OCI-LY7 (cell line): ENCODE measurements around the gene STIM1. TPM values are rescaled to one million over a fixed set of nuclear protein-coding genes. Genes with fewer than 3 reads are reported as not detected.

Experiments used
- BruUV-seq: library from RNA; stranded (reverse); fragments of 400-500 nt; replicated peaks from 2 replicates; lab custom pipeline; 2021; lab: Mats Ljungman, UMichigan
- CTCF ChIA-PET: fragments of 300-600 bp; sonication (Branson Sonifier 250); formaldehyde crosslinking; loops from one replicate; lab custom pipeline; 2022; ENCODE audit warnings: antibody characterized with exemption; ENCODE audit not compliant: unreplicated experiment; lab: Charles Lee
- POLR2A ChIA-PET: fragments of 300-600 bp; sonication (Branson Sonifier 250); formaldehyde crosslinking; loops from one replicate; lab custom pipeline; 2022; ENCODE audit warnings: antibody characterized with exemption; lab: Charles Lee
- DNase-seq: peaks from one replicate; pipeline ENCODE4 v3.0.0-alpha.2; 2015; ENCODE audit warnings: low spot score
- H2AFZ ChIP-seq: fragments of 200-600 bp; sonication (generic), shearing (Covaris generic); 2 replicates; pipeline ENCODE4 v1.6.1; 2014; ENCODE audit warnings: mild to moderate bottlenecking, antibody characterized with exemption, low read length, moderate library complexity
- H3K27ac ChIP-seq: fragments of 200-600 bp; sonication (generic); 2 replicates; pipeline ENCODE4 v1.5.1; 2014; ENCODE audit warnings: mixed run types, low read depth, mild to moderate bottlenecking, moderate library complexity, low read length, inconsistent platforms; ENCODE audit not compliant: poor library complexity, severe bottlenecking
- H3K36me3 ChIP-seq: fragments of 200-600 bp; sonication (generic); 2 replicates; pipeline ENCODE4 v1.6.1; 2014; ENCODE audit warnings: mild to moderate bottlenecking, antibody characterized with exemption, low read length, moderate library complexity, mixed read lengths; ENCODE audit not compliant: insufficient read depth
- H3K4me1 ChIP-seq: fragments of 200-600 bp; sonication (generic); 2 replicates; pipeline ENCODE4 v1.5.1; 2014; ENCODE audit warnings: mild to moderate bottlenecking, low read length; ENCODE audit not compliant: insufficient read depth, poor library complexity, severe bottlenecking
- H3K4me2 ChIP-seq: fragments of 200-600 bp; sonication (generic); 2 replicates; pipeline ENCODE4 v1.6.1; 2014; ENCODE audit warnings: mild to moderate bottlenecking, low read length
- H3K4me3 ChIP-seq: fragments of 200-600 bp; sonication (generic); 2 replicates; pipeline ENCODE4 v1.5.1; 2014; ENCODE audit warnings: mild to moderate bottlenecking, low read depth, low read length; ENCODE audit not compliant: poor library complexity, severe bottlenecking
- H3K79me2 ChIP-seq: fragments of 200-600 bp; sonication (generic); 2 replicates; pipeline ENCODE4 v1.6.1; 2016; ENCODE audit warnings: low read depth, mild to moderate bottlenecking, low read length, moderate library complexity, mixed read lengths; ENCODE audit not compliant: insufficient read depth
- H3K9me2 ChIP-seq: fragments of 200-600 bp; sonication (generic); 2 replicates; pipeline ENCODE4 v1.6.1; 2016; ENCODE audit warnings: mild to moderate bottlenecking, low read length, mixed read lengths; ENCODE audit not compliant: insufficient read depth
- H3K9me3 ChIP-seq: fragments of 200-600 bp; sonication (generic); 2 replicates; pipeline ENCODE4 v1.6.1; 2014; ENCODE audit warnings: mild to moderate bottlenecking, mixed run types, low read length, mixed read lengths
- H4K20me1 ChIP-seq: fragments of 200-600 bp; sonication (generic); 2 replicates; pipeline ENCODE4 v1.6.1; 2014; ENCODE audit warnings: mild to moderate bottlenecking, antibody characterized with exemption, low read length, moderate library complexity, mixed read lengths; ENCODE audit not compliant: insufficient read depth
- EZH2phosphoT487 ChIP-seq: fragments of 200-600 bp; sonication (generic); IDR thresholded peaks from 2 replicates; pipeline ENCODE4 v1.6.1; 2018; ENCODE audit warnings: low read depth, borderline replicate concordance, mild to moderate bottlenecking, mixed run types, antibody characterized with exemption, low read length, moderate library complexity, mixed read lengths
- intact Hi-C: fragments of 100-400 bp; cut with micrococcal nuclease; formaldehyde crosslinking; loops from one replicate; pipeline ENCODE4 v1.10.0; 2022; ENCODE audit not compliant: unreplicated experiment
- total RNA-seq, 2 experiments: library from RNA; depleted of rRNA in 1 of 2; stranded (reverse); fragments of >200 nt in 1 of 2; shearing (Covaris generic) in 1 of 2; gene quantifications; 2 replicates each; pipeline ENCODE4 v1.2.3, GENCODE V29; 2014 to 2022
- TF ChIP-seq, protein P1 (sequence below): fragments of 200-600 bp; sonication (generic); conservative IDR thresholded peaks from 2 replicates; pipeline ENCODE4 v1.5.1; 2014; ENCODE audit warnings: mild to moderate bottlenecking, antibody characterized with exemption, low read length, moderate library complexity, mixed read lengths

The STIM1 gene
- total RNA-seq, 2 experiments from 2014 or later: 21.0 to 49.1 TPM

DNA sequence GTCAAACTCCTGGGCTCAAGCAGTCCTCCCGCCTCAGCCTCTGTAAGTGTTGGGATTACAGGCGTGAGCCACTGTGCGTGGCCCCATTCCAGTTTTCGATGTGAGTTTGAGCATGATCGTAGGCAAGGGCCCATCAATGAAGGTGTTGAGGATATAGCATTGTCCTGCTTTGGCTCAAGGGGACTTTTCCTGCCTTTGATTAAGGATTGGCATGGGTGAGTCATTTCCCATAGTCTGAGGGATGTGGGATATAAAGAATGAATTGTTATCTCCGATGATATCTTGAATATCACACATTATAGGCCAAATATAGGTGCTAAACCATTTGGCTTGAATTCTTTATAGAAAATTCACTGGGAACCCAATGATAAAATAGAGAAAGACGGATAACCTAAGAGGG, 30.4 kb downstream of the STIM1 start:
- no peak overlapping the region for H3K4me2 ChIP-seq
- BruUV-seq: no TSS peak

GRCh38 chr11:3886985-3887384, 31.5 kb downstream of the STIM1 start:
- H3K79me2 ChIP-seq: peaks cover 35% of the 10 kb centered on the region; the same call in 1 of the 2 replicates
- no peak overlapping the region for H2AFZ ChIP-seq
- POLR2A ChIA-PET: no interaction called here
- H3K4me1 ChIP-seq: peaks cover 46% of the 10 kb centered on the region
- H4K20me1 ChIP-seq: 0 out of 2 replicates have a peak, but pooled peaks cover 6% of the 10 kb centered on the region
- H3K4me3 ChIP-seq: no peak overlapping the region
- no peaks in the 10 kb centered on the region for H3K9me2 ChIP-seq
- no peak for DNase-seq
- CTCF ChIA-PET: no interaction called here
- no peak overlapping the region for H3K27ac ChIP-seq
- no peaks in the 10 kb centered on the region; the same call in 1 of the 2 replicates for H3K36me3 ChIP-seq
- TF ChIP-seq, protein P1, sequence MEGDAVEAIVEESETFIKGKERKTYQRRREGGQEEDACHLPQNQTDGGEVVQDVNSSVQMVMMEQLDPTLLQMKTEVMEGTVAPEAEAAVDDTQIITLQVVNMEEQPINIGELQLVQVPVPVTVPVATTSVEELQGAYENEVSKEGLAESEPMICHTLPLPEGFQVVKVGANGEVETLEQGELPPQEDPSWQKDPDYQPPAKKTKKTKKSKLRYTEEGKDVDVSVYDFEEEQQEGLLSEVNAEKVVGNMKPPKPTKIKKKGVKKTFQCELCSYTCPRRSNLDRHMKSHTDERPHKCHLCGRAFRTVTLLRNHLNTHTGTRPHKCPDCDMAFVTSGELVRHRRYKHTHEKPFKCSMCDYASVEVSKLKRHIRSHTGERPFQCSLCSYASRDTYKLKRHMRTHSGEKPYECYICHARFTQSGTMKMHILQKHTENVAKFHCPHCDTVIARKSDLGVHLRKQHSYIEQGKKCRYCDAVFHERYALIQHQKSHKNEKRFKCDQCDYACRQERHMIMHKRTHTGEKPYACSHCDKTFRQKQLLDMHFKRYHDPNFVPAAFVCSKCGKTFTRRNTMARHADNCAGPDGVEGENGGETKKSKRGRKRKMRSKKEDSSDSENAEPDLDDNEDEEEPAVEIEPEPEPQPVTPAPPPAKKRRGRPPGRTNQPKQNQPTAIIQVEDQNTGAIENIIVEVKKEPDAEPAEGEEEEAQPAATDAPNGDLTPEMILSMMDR: no peak
- TF ChIP-seq EZH2phosphoT487: no peak
- peaks cover 5% of the 10 kb centered on the region; the same call in 1 of the 2 replicates for H3K9me3 ChIP-seq
- intact Hi-C loops: no loop called here
- BruUV-seq: no TSS peak
- H3K4me2 ChIP-seq: 0 out of 2 replicates have a peak overlapping the region, but pooled peaks have one; percentile 1

More for the DNA sequence above, 30.4 kb downstream of the STIM1 start:
- Histone ChIP-seq H3K27ac (no peak overlapping the region), H3K9me2 (no peaks in the 10 kb centered on the region), H4K20me1 (0 out of 2 replicates have a peak, but pooled peaks cover 6% of the 10 kb centered on the region), H3K36me3 (no peaks in the 10 kb centered on the region; the same call in 1 of the 2 replicates), H3K9me3 (peaks cover 5% of the 10 kb centered on the region; the same call in 1 of the 2 replicates), H3K79me2 (peaks cover 28% of the 10 kb centered on the region; the same call in 1 of the 2 replicates), H3K4me1 (peaks cover 48% of the 10 kb centered on the region), H2AFZ (no peak overlapping the region), H3K4me3 (no peak overlapping the region)
- POLR2A ChIA-PET: interaction anchor here (1.0 to 1.2 kb wide), 2 partner anchors 20 to 31 kb away, joined by 3 read pairs; no protein-coding TSS in a partner anchor
- CTCF ChIA-PET: no interaction called here
- TF ChIP-seq, protein P1: no peak
- no peak for TF ChIP-seq EZH2phosphoT487
- intact Hi-C loops: no loop called here
- no peak for DNase-seq

DNA sequence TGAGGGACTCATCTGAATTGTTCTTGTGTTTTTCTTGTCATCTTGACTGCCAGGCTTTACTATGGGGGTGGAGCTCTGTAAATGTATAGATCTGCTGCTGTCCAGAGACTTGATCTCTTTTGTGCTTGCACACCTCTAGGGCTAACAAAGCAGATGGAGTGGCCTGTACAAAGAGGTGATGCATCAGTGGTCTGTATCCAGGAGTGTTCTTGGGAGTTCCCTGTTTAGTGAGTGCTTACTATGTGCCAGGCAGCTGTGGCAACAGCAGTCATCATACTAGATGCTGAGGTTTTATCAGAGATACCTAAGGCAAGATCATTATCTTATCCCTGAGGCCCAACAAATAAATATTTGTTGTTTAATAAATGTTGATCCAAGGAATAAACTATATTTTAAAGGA, 33.4 kb downstream of the STIM1 start:
- BruUV-seq: no TSS peak
- no peak for DNase-seq
- no peaks in the 10 kb centered on the region for H3K36me3 ChIP-seq
- H3K27ac ChIP-seq: no peak overlapping the region
- no peak overlapping the region for H2AFZ ChIP-seq
- no peaks in the 10 kb centered on the region for H3K9me3 ChIP-seq
- 0 out of 2 replicates have a peak, but pooled peaks cover 6% of the 10 kb centered on the region for H4K20me1 ChIP-seq
- no peak overlapping the region for H3K4me3 ChIP-seq
- TF ChIP-seq, protein P1: no peak
- no peak for TF ChIP-seq EZH2phosphoT487
- POLR2A ChIA-PET: interaction anchor here (0.6 to 2.2 kb wide), 4 partner anchors 8 to 34 kb away, joined by 3 to 17 read pairs (median 10); partner anchors contain the start of gene STIM1
- CTCF ChIA-PET: interaction anchor here (1.2 kb wide), 1 partner anchor 35 kb away, joined by 3 read pairs; no protein-coding TSS in a partner anchor
- intact Hi-C loops: no loop called here
- peaks cover 59% of the 10 kb centered on the region for H3K4me1 ChIP-seq
- H3K9me2 ChIP-seq: no peaks in the 10 kb centered on the region
- H3K4me2 ChIP-seq: peak overlapping the region; percentile 40; the same call in 1 of the 2 replicates
- peaks cover 31% of the 10 kb centered on the region; the same call in 1 of the 2 replicates for H3K79me2 ChIP-seq
